ENCODE data around the gene BCR.

DNA sequence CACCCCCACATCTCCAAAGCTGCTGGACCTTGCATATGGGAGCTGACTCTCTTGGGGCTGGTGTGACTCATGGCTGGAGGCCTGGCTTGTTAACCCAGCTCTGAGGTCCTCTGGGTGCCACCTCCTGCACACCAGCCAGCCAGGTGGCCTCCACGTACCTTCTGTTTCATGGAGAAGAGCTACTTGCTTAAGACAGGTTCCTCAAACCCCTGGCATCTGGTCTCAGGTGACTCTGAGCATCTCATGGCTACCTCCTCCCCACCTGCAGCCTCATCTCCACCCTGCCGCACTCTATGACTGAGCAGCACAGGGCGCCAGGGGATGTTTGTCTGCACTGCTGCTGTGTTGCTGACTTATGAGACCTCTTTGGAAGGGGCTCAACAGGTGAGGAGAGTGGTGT lies 55.7 kb downstream of the BCR start:
- no peak for TF ChIP-seq EZH2phosphoT487 (conservative IDR thresholded peaks at IDR 0.05; ENCODE audit: low read length)
- TF ChIP-seq, protein P1, sequence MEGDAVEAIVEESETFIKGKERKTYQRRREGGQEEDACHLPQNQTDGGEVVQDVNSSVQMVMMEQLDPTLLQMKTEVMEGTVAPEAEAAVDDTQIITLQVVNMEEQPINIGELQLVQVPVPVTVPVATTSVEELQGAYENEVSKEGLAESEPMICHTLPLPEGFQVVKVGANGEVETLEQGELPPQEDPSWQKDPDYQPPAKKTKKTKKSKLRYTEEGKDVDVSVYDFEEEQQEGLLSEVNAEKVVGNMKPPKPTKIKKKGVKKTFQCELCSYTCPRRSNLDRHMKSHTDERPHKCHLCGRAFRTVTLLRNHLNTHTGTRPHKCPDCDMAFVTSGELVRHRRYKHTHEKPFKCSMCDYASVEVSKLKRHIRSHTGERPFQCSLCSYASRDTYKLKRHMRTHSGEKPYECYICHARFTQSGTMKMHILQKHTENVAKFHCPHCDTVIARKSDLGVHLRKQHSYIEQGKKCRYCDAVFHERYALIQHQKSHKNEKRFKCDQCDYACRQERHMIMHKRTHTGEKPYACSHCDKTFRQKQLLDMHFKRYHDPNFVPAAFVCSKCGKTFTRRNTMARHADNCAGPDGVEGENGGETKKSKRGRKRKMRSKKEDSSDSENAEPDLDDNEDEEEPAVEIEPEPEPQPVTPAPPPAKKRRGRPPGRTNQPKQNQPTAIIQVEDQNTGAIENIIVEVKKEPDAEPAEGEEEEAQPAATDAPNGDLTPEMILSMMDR (IDR thresholded peaks at IDR 0.05; ENCODE audit: insufficient read depth, low read length, poor library complexity, severe bottlenecking) = no peak
